HG03354 (cell line): ENCODE measurements around the gene STX16.
"Not testable (repeated sequence)": the region's sequence is repeated elsewhere in the genome, so short reads cannot be mapped to it uniquely, and the experiment has no call there.

Experiments used
- ATAC-seq: cut with Tn5 transposase; IDR thresholded peaks from one replicate; pipeline ENCODE4 v1.9.1; 2021; ENCODE audit warnings: mild to moderate bottlenecking; ENCODE audit not compliant: unreplicated experiment, poor library complexity, severe bottlenecking

Gene STX16

GRCh38 chr20:58715801-58716475 is 64.9 kb downstream of the STX16 start:
- ATAC-seq = no peak

- ATAC-seq = no peak
These were observed 65.6 kb downstream of the STX16 start for GRCh38 chr20:58716476-58717277.

GRCh38 chr20:58717278-58718091 is 66.4 kb downstream of the STX16 start:
- no peak for ATAC-seq

GRCh38 chr20:58718121-58718563 is 67.1 kb downstream of the STX16 start:
- ATAC-seq = no peak

GRCh38 chr20:58718729-58719128 is 67.6 kb downstream of the STX16 start:
- no peak for ATAC-seq

- no peak for ATAC-seq
These were observed 68.2 kb downstream of the STX16 start for GRCh38 chr20:58719258-58719657.

GRCh38 chr20:58719971-58720371 is 68.9 kb downstream of the STX16 start:
- no peak for ATAC-seq

GRCh38 chr20:58720890-58721289 is 69.8 kb downstream of the STX16 start:
- no peak for ATAC-seq

GRCh38 chr20:58721951-58722778 is 71.1 kb downstream of the STX16 start:
- ATAC-seq = no peak

GRCh38 chr20:58722877-58723627 is 72.0 kb downstream of the STX16 start:
- no peak for ATAC-seq

- ATAC-seq = no peak
These were observed 72.5 kb downstream of the STX16 start for GRCh38 chr20:58723628-58723984.

- not testable (repeated sequence) for ATAC-seq
These were observed 75.1 kb downstream of the STX16 start for GRCh38 chr20:58726156-58726555.
